Activated B cell treated with CpG ODN at 0.5 μM for 24 hours (primary cell): ENCODE results near the gene AMMECR1L. TPM values are rescaled to one million over a fixed set of nuclear protein-coding genes. Genes with fewer than 3 reads are reported as not detected.
"Not testable (repeated sequence)": the region's sequence is repeated elsewhere in the genome, so short reads cannot be mapped to it uniquely, and the experiment has no call there.

ENCODE experiments used
- ATAC-seq: fragments of 200-7000 bp; cut with Tn5 transposase; one replicate; pipeline ENCODE4 v1.10.0; 2021; ENCODE audit warnings: low read depth, mild to moderate bottlenecking, moderate library complexity
- CTCF ChIA-PET: fragments of 350-600 bp; sonication (Branson Sonifier 250); formaldehyde crosslinking; loops from one replicate; lab custom pipeline; 2021; ENCODE audit warnings: antibody characterized with exemption; lab: Charles Lee
- POLR2A ChIA-PET: fragments of 350-600 bp; sonication (Branson Sonifier 250); formaldehyde crosslinking; loops from one replicate; lab custom pipeline; 2021; ENCODE audit warnings: antibody characterized with exemption; lab: Charles Lee
- DNase-seq: peaks from one replicate; pipeline ENCODE4 v3.0.0; 2022
- H3K27ac Mint-ChIP-seq: one replicate; pipeline ENCODE4 v1.8.0; 2020; ENCODE audit warnings: mixed read lengths
- H3K27me3 Mint-ChIP-seq: one replicate; pipeline ENCODE4 v1.8.0; 2021; ENCODE audit warnings: mixed read lengths
- H3K36me3 Mint-ChIP-seq: one replicate; pipeline ENCODE4 v1.8.0; 2021; ENCODE audit warnings: low read depth, mixed read lengths
- H3K4me1 Mint-ChIP-seq: one replicate; pipeline ENCODE4 v1.8.0; 2021; ENCODE audit warnings: mixed read lengths
- H3K4me3 Mint-ChIP-seq: one replicate; pipeline ENCODE4 v1.8.0; 2020; ENCODE audit warnings: mild to moderate bottlenecking, mixed read lengths
- H3K9me3 Mint-ChIP-seq: one replicate; pipeline ENCODE4 v1.8.0; 2020; ENCODE audit warnings: mixed read lengths
- CTCF ChIP-seq: fragments of 200-600 bp; IDR thresholded peaks from one replicate; pipeline ENCODE4 v1.8.0; 2022; ENCODE audit warnings: antibody characterized with exemption, mild to moderate bottlenecking
- intact Hi-C: fragments of 100-400 bp; cut with micrococcal nuclease; formaldehyde crosslinking; loops from one replicate; pipeline ENCODE4 v1.15.1; 2024
- total RNA-seq: library from RNA; stranded (reverse); gene quantifications from 2 replicates; pipeline ENCODE4 v1.2.3, GENCODE V29; 2022

AMMECR1L gene
- total RNA-seq, 1 donor from 2014 or later: 14.9 TPM

GRCh38 chr2:127887082-127887775 is 1.5 kb upstream of the AMMECR1L start:
- peaks cover 32% of the 10 kb centered on the region for H3K4me1 Mint-ChIP-seq
- ChIA-PET POLR2A (interaction anchor here (1.2 kb wide), 1 partner anchor 204 kb away, joined by 4 read pairs; the partner anchor contains the start of gene UGGT1), CTCF (interaction anchor here (1.8 kb wide), 1 partner anchor 296 kb away, joined by 4 read pairs; no protein-coding TSS in a partner anchor)

GRCh38 chr2:127886593-127886935 is 808 bp upstream of the AMMECR1L start:
- not testable (repeated sequence) for H3K27me3 Mint-ChIP-seq, H3K9me3 Mint-ChIP-seq, DNase-seq
- Mint-ChIP-seq H3K36me3 (peaks cover 26% of the 10 kb centered on the region), H3K4me3 (peak overlapping the region; percentile 87), H3K4me1 (peaks cover 32% of the 10 kb centered on the region), H3K27ac (peak overlapping the region; percentile 82)
- CTCF ChIA-PET: interaction anchor here (1.8 kb wide), 1 partner anchor 295 kb away, joined by 4 read pairs; no protein-coding TSS in a partner anchor
- ATAC-seq: peak; percentile 25
- intact Hi-C loops: loop anchor here (2.0 to 5.0 kb wide), 2 partner anchors 140 to 346 kb away; no protein-coding TSS in a partner anchor
- POLR2A ChIA-PET: interaction anchor here (0.6 to 1.2 kb wide), 3 partner anchors 14 to 204 kb away, joined by 3 to 4 read pairs (median 4); partner anchors contain the start of gene UGGT1

More at GRCh38 chr2:127887082-127887775, 1.5 kb upstream of the AMMECR1L start:
- DNase-seq: no peak
- Mint-ChIP-seq H3K27me3 (no peaks in the 10 kb centered on the region), H3K36me3 (peaks cover 22% of the 10 kb centered on the region), H3K4me3 (peak overlapping the region; percentile 72), H3K27ac (peak overlapping the region; percentile 54), H3K9me3 (no peaks in the 10 kb centered on the region)
- intact Hi-C loops: loop anchor here (1.0 to 5.0 kb wide), 3 partner anchors 11 to 345 kb away; no protein-coding TSS in a partner anchor
- no peak for TF ChIP-seq CTCF
- ATAC-seq: no peak

GRCh38 chr2:127884861-127885740 is 655 bp downstream of the AMMECR1L start:
- Mint-ChIP-seq H3K4me1 (peaks cover 34% of the 10 kb centered on the region), H3K4me3 (peak overlapping the region; percentile 88), H3K27ac (peak overlapping the region; percentile 83), H3K36me3 (peaks cover 39% of the 10 kb centered on the region)
- POLR2A ChIA-PET, H3K9me3 Mint-ChIP-seq, H3K27me3 Mint-ChIP-seq, DNase-seq: not testable (repeated sequence)
- intact Hi-C loops: loop anchor here (5.0 kb wide), 1 partner anchor 347 kb away; no protein-coding TSS in a partner anchor
- peak; percentile 9 for ATAC-seq
- CTCF ChIA-PET: interaction anchor here (0.6 to 1.0 kb wide), 2 partner anchors 15 to 26 kb away, joined by 3 read pairs; no protein-coding TSS in a partner anchor

- ChIA-PET CTCF (interaction anchor here (0.6 to 1.0 kb wide), 2 partner anchors 16 to 26 kb away, joined by 3 read pairs; no protein-coding TSS in a partner anchor), POLR2A (interaction anchor here (0.5 to 1.5 kb wide), 2 partner anchors 22 to 358 kb away, joined by 3 to 4 read pairs; partner anchors contain the start of gene IWS1)
- ATAC-seq (no peak), DNase-seq (no peak)
- no peak for TF ChIP-seq CTCF
- intact Hi-C loops: no loop called here
- H3K36me3 Mint-ChIP-seq: peaks cover 46% of the 10 kb centered on the region
- peaks cover 34% of the 10 kb centered on the region for H3K4me1 Mint-ChIP-seq
- peak overlapping the region; percentile 83 for H3K27ac Mint-ChIP-seq
- H3K27me3 Mint-ChIP-seq: no peaks in the 10 kb centered on the region
- peak overlapping the region; percentile 88 for H3K4me3 Mint-ChIP-seq
- H3K9me3 Mint-ChIP-seq: no peaks in the 10 kb centered on the region
Observed at GRCh38 chr2:127884436-127884835, 1.3 kb downstream of the AMMECR1L start.

GRCh38 chr2:127879899-127880298 is 5.9 kb downstream of the AMMECR1L start:
- ChIA-PET POLR2A (no interaction called here), CTCF (no interaction called here)
- intact Hi-C loops: no loop called here
- Mint-ChIP-seq H3K9me3 (no peaks in the 10 kb centered on the region), H3K4me3 (no peak overlapping the region), H3K4me1 (peaks cover 33% of the 10 kb centered on the region), H3K36me3 (peaks cover 60% of the 10 kb centered on the region), H3K27ac (no peak overlapping the region), H3K27me3 (no peaks in the 10 kb centered on the region)
- ATAC-seq (no peak), DNase-seq (no peak)
- TF ChIP-seq CTCF: no peak
